Measurements from ENCODE around the gene MRPS18A.

MRPS18A gene

DNA sequence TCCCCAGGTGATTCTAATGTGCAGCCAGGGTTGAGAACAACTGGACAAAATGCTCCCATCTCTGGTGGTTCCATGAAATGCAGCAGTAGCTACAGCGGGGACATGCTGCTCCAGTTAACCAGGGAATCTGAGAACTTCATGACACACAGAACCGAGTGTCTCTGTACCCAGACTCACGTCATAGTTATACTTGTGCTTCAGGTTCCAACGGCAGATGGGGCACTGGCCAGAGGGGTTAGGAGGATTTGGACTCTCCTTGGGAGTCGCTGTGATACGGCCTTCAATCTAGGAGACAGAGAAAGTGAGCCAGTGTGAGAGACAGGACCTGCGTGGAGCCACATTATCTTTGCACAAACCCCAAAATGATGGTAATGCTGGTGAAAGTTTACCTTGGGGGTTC is 9.2 kb downstream of the MRPS18A start:
- in situ Hi-C loops (cut with MboI; ENCODE audit: low sequenced_read_pairs, unreplicated experiment): no loop called here
- TF ChIP-seq CTCF (IDR thresholded peaks at IDR 0.05; ENCODE audit: borderline replicate concordance, control extremely low read depth, extremely low read depth, insufficient read depth, missing control alignments): no peak

GRCh38 chr6:43677759-43678158 is 9.8 kb downstream of the MRPS18A start:
- in situ Hi-C loops (cut with MboI; ENCODE audit: low sequenced_read_pairs, unreplicated experiment): no loop called here
- no peak for TF ChIP-seq CTCF (IDR thresholded peaks at IDR 0.05; ENCODE audit: borderline replicate concordance, control extremely low read depth, extremely low read depth, insufficient read depth, missing control alignments)
- no peak for DNase-seq (ENCODE audit: low spot score)

More for the DNA sequence above, 9.2 kb downstream of the MRPS18A start:
- DNase-seq (ENCODE audit: low spot score): no peak

GRCh38 chr6:43676962-43677606 is 10.5 kb downstream of the MRPS18A start:
- no peak for TF ChIP-seq CTCF (IDR thresholded peaks at IDR 0.05; ENCODE audit: borderline replicate concordance, control extremely low read depth, extremely low read depth, insufficient read depth, missing control alignments)
- in situ Hi-C loops (cut with MboI; ENCODE audit: low sequenced_read_pairs, unreplicated experiment): no loop called here
- no peak for DNase-seq (ENCODE audit: low spot score)

- TF ChIP-seq CTCF (IDR thresholded peaks at IDR 0.05; ENCODE audit: borderline replicate concordance, control extremely low read depth, extremely low read depth, insufficient read depth, missing control alignments): no peak
- in situ Hi-C loops (cut with MboI; ENCODE audit: low sequenced_read_pairs, unreplicated experiment): no loop called here
- DNase-seq (ENCODE audit: low spot score): no peak
These were observed 12.7 kb downstream of the MRPS18A start for GRCh38 chr6:43674921-43675320.

DNA sequence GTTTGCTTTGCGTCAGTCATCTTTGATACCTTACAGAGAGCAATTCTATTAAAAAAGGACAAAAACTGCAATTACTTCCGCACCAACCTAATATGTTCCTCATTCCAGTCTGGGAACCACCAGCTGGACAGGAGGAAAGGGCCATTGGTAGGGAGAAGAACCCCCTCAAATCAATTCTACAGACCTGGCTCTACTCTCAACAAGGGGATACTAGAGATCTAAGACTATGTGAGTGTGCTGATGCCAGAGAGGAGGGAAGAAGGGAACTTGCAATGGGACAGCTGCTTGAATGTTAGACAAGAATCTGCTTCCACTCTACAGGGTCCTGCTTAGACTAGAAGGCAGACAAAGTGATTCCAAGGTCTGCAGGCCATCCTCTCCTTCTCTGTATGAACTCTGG is 13.3 kb downstream of the MRPS18A start:
- DNase-seq (ENCODE audit: low spot score): no peak
- in situ Hi-C loops (cut with MboI; ENCODE audit: low sequenced_read_pairs, unreplicated experiment): no loop called here
- TF ChIP-seq CTCF (IDR thresholded peaks at IDR 0.05; ENCODE audit: borderline replicate concordance, control extremely low read depth, extremely low read depth, insufficient read depth, missing control alignments): no peak

DNA sequence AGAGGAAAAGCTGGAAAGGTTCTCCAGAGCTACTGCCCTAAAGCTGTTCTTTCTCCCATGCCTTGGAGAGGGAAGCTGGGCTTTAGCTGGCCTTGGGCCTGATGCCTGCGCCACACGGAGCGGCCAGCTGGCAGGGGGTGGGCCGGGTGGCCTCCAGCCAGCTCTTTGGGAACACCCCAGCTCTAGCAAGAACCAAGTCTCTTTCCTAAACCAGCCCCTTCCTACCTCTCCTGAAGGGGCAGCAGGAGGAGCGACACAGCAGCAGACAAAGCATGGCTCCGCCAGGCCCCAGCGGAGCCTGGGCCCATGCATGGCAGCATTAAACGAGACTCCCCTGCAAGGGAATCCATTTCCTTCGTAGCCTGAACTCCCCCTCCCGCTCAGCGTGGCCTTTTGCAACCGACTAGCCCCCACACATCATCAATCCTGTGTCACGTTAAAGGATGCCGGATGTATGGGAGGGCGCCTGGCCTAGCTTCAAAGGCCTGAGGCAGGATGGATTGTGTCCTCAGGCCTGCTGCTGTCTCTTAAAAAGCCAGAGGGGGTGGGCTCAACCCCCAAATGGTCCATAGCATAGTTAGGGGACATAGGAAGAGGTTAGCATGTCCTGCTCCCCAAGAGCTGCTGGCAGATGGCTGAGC is 14.0 kb downstream of the MRPS18A start:
- in situ Hi-C loops (cut with MboI; ENCODE audit: low sequenced_read_pairs, unreplicated experiment): no loop called here
- TF ChIP-seq CTCF (IDR thresholded peaks at IDR 0.05; ENCODE audit: borderline replicate concordance, control extremely low read depth, extremely low read depth, insufficient read depth, missing control alignments): no peak
- no peak for DNase-seq (ENCODE audit: low spot score)

Measured in GM13976 (cell line).